ENCODE results near the gene NFRKB.

GRCh38 chr11:129894278-129895125, 876 bp downstream of the NFRKB start:
- TF ChIP-seq CTCF (IDR thresholded peaks at IDR 0.05; ENCODE audit: borderline replicate concordance, extremely low read depth, low read length, poor library complexity, severe bottlenecking) (no peak), EZH2 (IDR thresholded peaks at IDR 0.05; ENCODE audit: borderline replicate concordance, low read depth, low read length, severe bottlenecking) (no peak)

All from DND-41 (cell line).